Effector CD4-positive, alpha-beta T cell (primary cell): Measurements from ENCODE around the gene KDF1.
A peak's percentile ranks its signal among the peaks of the same experiment; 100 is the strongest.

Source experiments
- DNase-seq: peaks from one replicate; pipeline ENCODE4 v3.0.0-alpha.2; 2020
- total RNA-seq: gene quantifications from one replicate; lab custom pipeline; 2026; lab: John Stamatoyannopoulos, UW

The KDF1 gene, protein sequence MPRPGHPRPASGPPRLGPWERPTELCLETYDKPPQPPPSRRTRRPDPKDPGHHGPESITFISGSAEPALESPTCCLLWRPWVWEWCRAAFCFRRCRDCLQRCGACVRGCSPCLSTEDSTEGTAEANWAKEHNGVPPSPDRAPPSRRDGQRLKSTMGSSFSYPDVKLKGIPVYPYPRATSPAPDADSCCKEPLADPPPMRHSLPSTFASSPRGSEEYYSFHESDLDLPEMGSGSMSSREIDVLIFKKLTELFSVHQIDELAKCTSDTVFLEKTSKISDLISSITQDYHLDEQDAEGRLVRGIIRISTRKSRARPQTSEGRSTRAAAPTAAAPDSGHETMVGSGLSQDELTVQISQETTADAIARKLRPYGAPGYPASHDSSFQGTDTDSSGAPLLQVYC
- 2.3 reads per million, percentile 5 among the genes with 10 or more reads in this experiment for total RNA-seq

DNA sequence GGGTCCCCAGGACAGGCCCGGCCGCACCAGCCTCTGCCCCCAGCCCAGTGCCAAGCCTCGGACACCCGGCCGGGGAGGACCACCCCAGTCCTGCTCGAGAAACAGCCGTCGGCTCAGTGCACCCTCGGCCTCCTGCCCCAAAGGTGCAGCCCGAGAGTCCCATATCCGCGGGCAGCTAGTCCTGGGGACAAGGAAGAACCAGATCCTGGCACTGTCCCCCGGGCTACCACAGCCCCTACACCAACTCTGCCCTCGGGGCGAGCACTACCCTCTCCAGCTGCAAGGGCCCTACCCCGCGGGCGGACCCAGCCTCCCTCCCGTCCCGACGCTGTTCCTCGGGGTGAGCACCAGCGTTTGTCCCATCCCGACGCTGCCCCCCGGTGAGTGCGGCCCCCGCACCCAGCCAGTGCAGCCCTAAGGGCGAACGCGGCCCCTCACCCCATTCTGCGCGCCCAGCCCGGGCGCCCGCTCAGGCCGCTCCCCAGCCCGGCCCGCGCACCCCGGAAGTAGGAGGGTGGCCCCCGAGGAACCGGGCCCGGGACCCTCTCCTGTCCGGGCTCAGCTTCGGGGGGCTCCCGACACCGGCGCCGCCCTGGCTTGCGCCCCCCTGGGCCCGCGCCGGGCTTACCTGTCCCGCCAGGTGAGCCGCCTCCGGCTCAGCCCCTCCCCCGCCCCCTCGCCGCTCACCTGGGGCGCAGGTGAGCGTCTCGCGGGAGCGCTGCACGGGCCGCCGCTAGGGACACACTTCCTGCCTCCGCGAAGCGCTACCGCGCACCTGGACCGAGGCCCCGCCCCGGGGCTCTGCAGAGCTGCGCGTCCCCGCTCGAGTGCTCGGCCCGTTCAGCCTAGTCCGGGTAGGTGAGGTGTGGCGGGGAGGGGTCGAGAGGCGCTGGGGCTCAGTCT lies at the start of gene KDF1:
Gene KDF1, minus strand, starts transcription at position 747 of the 903 bp plus-strand sequence. CDS start 8,088 bp downstream, outside the sequence.
- DNase-seq, result peak; percentile 45

DNA sequence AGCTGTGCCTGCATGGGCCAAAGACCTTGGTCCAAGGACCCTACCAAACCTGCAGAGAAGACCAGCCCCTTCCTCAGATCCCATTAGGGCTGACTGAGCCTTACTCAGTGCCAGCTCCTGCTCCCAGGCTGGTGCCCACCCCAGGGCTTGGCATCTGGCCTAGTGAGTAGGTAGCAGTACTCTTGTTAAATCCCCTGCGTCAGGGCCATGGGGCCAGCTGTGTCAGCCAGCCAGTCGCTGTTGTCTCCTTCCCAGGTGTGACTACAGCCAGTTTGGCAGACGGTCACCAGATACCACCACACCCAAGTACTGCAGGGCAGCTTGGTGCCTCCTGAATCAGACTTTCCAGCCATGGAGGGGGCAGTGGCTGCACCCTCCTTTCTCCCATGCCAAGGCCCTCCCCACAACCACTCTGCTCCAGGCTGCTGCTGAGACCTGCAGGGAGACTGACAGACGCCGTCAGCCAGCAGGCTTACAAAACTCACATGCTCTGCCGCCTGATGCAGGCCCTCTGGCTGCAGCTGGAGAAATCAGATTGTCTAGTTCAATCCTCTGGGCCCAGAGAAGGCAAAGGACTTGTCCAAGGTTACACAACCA lies 49.4 kb upstream of the KDF1 start:
- DNase-seq, result no peak

DNA sequence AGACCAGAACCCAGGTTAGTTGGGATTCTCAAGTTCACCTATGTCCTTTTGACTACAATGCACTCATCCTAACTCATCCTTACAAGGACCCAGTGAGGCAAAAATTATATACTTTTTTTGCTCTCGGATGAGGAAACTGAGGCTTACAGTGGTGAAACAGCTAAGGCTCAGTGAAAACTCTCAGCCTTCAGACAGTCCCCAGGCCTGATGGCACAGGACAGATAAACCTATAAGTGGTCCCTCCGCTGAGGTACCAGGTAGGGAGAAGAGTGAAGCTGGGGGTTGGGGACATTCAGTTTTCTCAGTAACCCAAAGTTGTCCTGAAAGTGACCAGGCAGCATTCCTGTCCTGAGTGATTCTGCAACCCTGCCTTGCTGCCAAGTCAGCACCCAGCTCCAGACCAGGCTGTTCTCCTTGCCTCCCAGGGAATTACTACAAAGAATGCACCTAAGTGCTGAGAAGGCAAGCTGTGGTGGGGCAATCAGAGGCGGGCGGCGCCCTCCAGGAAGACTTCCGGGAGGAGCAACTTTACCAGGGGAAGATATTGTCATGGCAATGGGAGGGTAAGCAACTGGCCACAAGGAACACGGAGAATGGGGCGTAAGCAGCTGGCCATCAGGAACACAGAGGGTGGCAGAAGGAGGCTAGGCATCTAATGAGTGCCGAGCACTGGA lies 47.8 kb upstream of the KDF1 start:
- no peak for DNase-seq

DNA sequence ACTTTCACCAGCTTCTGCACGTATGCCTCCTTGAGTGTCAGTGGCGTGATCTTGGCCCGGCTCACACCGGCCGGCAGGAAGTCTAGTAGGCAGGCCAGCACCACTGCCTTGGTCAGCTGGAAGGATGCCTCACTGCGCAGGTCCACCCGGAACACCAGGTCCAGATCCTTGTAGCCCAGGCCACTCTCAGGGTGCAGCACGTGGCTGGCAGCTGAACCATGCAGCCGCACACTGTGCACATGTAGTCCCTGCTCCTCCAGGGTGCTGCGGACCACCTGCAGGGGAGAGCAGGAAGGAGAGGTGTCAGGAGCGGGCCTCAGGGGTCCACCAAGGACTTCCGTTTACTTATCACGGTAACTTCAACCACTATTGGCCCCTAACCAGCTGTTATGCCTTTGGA lies 46.4 kb upstream of the KDF1 start:
- DNase-seq, result no peak

DNA sequence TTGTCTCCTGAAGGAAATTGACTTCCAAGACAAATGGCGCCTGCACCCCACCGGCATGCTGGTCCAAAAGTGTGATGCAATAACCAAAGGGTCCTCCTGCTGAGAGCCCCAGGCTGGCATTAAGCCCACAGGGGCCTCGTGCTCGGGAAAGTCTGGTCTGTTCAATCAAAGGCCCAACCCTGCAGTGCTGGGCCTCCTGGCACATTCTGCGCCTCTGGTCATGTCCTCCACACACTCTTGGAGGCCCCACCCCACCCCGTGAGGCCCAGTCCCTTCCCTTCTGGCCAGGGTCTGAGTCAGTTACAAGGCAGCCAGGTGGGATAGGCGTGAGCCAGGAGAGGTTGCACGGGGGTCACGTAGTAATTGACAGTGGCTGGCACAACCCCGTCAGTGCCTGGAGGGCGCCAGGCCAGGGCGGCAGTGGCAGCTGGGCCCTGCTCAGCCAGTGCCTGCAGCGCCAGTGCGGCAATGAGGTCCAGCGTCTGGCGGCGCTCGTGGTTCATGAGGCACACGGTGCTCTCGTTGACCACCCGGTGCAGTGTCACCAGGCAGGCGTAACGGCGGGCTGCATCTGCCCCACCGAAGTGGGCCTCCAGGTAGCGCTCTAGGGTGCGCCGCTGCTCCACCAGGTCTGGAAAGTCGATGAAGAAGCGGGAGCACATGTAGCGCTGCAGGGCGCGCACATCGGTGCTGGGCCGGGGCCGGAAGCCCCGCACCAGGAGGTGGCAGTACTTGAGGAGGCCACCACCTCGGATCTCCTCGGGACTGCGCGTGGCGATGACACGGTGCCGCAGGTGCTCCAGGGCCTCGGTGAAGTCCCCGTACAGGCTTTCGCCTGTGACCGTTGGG lies 45.6 kb upstream of the KDF1 start:
- DNase-seq, result no peak

DNA sequence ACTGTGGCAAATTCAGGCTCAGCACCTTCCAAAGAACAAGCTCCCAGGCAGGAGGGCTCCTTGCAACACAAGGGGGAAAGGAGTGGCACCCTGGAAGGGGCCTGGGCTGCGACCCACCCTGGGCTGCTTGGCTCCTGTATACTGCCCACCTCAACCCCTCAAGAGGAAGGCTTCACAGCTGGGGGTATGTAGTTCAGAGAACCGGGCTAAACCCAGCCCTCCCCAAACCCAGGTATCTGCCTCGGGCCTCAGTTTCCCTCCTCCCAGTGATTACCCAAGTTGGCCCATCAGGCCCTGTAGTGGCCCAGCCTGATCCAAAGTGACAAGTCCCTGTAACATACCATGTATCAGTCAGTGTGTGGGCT lies 44.9 kb upstream of the KDF1 start:
- no peak for DNase-seq

DNA sequence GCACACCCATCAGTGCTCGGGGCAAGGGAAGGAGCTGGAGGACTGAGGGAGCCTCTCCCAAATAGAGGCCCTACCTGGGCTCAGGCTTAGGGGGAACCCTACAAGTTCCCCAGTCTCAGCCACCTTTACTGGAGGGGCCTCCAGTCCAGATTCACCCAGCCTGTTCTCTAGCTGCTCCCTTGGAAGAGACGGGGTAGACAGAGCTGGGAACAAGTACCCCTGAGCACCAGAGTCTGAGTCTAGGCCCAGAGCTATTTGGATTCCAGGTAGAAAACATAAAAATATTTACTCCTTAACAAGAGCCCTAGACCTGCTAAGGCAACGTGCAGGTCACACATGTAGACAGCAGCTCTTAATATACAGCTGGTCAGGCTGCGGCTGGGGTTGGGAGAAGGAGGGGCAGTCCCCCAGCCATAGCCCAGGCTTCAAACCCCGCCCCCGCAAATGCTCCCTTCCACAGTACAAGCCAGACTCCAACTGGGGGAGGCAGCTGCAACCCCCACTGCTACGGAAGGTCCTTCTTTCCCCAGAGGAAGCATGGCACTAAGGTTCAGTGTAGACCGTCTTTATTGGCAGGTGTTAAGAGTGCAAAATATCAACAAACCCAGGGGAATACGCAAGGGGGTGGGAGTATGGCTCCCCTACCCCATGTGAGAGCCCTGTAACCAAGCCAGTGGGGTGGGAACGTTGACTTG lies 44.4 kb upstream of the KDF1 start:
- DNase-seq, result no peak

DNA sequence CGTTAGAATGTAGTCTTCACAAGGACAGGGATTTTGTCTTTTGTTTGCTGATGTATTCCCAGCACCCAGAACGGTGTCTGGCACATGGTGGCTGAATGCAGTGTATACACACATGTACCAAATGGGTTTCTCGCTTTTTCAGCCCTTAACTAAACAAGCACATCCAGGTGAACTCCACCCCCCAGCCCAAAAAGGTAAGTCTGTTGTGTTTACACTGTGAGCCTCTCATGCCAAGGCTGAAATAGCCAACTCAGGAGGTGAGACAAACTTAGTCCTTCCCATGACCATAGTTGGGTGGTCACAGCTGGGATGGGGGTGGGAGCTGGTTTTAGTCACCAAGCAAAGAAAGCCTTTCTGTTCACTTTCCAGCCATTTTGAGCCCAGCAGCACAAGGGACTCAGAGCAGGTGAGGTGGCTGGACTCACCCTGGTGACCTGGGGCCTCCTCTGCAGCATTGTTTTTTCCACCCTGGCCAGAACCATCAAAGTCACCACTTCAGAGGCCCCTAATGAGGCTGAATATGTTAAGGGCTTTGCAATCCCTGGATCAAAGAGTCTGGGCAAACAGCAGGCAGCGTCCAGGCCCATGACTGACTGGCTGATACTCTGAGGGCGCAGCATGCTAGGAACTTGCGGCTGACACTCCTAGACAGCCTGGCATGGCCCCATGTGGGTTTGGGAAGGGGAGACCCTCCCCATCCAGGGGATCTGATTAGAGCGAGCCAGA lies 43.6 kb upstream of the KDF1 start:
- DNase-seq, result no peak

DNA sequence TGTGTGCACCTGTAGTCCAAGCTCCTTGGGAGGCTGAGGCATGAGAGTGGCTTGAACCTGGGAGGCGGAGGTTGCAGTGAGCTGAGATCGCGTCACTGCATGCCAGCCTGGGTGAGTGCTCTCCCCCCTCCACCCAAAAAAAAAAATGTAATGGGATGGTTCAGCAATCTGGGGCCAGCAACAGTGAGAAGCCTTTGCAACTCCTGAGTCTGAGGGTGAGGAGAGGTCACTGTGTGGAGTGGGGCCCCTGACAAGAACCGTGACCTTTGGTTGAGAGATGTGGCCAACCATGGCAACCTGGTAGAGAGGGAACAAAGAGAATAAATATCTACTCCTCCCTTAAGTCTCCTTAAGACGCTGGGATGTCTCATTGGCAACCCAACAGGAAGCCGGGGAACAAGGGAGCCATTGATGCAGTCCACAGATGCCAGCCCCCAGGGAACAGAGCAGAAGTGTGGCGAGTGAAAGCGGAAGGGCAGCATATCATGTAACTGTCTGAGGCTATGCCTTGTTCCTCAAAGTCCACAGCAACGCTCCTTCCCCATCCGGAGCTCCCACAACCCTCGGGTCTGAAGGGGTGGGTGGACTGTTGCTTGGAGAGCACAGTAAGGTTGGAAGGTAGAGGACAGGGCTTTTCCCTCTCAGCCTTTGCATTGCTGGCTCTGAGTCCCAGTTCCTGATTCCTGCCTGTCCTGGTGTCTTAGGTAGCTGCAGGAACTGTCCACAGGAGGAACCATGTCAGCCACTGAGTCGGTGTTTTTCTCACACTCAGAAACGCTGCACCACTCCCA lies 41.5 kb upstream of the KDF1 start:
- no peak for DNase-seq

DNA sequence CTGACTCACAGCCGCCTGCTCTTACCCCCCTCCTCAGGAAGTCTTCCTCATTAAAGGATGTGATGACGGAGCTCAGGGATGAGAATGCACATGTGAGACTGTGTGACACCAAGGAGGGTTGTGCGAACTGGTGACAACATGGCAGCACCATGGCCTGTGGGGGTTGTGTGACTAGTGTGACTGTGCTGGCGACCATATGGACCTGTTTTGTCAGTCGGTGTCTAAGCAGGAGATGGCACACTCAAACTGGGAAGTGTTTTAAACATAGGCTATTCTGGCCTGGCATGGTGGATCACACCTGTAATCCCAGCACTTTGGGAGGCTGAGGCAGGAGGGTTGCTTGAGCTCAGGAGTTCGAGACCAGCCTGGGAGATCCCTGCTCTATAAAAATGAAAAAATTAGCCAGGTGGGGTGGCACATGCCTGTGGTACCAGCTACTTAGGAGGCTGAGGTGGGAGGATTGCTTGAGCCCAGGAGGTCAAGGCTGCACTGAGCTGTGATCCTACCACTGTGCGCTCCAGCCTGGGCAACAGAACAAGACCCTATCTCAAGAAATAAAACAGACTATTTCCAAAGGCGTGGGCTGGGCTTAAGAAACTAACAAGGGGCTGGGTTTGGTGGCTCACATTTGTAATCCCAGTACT lies 40.7 kb upstream of the KDF1 start:
- no peak for DNase-seq

DNA sequence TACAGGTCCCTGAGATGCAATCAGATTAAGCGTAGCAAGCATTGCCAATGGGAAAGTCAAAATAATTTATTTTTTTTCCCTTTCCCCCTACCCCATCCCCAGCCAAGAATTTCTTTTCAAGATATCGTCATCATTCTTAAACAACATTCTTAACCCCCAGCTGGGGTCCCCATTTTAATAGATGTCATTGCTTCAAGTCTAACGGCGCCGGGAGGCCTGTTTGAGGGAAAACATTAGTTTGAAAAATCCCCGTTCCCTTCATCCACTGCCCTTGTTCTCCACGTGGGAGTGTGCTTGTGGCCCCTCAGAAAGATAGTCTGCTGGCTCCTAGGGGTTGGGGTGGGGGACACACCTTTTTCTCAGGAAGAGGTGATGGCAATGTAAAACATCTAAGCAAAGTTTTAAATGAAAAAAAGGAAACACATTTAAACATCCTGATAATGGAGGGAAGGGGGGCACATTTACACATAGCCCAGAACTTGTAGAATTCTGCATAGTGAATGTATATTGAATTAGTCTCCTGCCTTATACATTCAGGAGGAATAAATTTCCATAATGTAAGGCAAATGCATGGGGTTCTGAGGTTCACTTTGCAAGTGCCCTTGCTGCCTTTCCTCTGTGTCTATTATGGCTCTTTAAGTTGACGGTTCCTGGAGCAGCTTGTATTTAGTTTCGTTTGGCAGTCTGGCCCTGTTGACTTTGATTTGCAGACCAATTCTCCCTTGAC lies 40.0 kb upstream of the KDF1 start:
- DNase-seq, result no peak

DNA sequence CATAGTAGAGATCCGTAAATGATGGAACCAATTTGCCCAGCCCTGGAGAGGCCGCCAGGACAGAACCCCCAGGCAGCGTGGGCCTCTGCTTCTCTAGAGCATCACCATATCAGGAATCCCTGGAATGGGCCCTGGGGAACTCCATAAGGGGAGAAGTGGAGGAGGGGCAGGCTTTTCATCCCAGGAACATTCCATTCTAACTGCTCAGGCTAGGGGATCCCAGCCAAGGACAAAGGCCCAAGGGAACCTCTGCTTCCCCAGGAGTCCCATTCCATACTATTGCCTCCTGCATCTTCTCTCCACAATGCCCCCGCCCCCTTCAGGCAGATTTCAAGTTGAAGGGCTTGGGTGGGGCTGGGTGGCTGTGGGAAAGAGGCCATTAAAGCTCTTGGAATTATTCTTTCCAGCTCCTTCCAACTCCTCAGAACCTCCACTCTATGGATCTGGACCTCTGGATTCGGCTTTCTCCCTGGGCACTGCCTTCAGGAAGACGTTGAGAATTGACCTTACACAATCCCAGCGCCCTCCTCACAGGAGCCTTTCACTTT lies 39.2 kb upstream of the KDF1 start:
- DNase-seq, result no peak

DNA sequence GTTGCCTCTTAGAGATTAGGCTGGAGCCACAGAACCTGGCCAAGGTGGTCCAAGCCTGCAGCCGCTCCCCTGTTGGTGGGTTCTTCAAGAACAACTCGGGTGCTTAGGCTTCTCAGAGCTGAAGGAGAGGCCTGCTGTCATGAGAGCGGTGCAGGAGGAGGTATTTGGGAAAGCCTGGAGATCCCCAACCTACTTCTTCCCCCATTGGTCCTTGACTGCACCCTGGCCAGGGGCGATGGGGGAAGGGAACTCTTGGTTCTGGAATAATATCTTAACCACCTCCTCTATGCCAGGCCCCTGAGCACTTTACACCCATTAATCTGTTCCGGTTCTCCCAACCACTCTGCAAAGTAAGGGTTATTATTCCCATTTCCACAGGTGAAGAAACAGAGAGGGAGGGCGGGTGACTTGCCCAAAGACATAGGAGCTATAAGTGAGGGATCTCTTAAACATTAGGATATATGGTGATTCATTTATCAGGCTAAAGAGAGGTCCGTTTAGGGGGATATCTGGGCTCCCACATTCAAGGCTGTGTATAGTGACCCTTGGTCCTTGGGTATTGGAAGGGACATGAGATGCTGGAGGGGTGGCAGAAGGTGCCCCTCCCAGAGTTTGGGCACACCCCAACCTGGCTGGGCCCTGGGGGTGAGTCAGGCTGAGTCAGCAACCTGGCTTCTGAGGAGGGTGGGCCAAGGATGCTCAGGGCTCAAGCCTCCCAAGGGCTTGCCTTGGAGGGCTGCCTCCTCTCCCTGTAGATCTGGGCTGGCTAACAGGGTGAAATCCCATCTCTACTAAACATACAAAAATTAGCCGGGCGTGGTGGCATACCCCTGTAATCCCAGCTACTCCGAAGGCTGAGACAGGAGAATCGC lies 38.4 kb upstream of the KDF1 start:
- no peak for DNase-seq

DNA sequence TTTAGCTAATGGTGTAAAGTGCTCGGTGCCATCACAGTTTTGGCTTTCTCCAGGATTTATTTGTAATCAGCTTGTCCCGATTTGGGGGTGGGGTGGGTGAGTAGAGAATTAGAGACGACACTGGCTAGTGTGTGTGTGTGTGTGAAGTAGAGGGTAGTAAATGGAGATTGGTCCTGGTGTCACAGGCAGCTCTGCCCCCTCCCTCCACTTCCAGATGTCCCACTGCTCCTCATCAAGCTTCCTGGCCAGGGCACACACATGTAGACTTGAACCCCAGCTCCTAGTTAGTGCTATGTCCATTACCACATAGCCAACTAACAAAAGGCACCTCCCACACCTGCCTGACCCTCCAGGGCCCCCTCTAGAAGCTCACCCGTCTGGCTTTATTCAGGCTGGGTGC lies 36.4 kb upstream of the KDF1 start:
- no peak for DNase-seq

DNA sequence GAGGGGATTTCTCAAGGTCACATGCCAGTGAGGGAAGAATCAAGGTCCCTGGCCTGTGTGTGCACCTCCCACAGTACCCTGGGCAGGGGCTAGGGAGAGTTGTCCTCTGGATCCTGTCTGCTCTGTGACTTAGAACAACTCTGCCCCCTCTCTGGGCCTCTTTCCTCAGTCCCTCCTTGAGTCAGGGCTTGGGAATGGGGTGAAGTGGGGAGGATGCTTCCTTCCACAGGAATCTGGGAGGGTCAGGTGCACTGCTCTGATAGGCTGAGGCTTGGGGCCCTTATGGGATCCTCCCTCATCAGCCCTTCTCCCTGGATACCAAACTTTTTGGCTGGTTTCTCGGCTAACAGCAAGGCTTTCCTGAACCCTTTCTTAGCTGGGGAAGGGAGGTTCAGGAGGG lies 35.8 kb upstream of the KDF1 start:
- DNase-seq, result no peak

DNA sequence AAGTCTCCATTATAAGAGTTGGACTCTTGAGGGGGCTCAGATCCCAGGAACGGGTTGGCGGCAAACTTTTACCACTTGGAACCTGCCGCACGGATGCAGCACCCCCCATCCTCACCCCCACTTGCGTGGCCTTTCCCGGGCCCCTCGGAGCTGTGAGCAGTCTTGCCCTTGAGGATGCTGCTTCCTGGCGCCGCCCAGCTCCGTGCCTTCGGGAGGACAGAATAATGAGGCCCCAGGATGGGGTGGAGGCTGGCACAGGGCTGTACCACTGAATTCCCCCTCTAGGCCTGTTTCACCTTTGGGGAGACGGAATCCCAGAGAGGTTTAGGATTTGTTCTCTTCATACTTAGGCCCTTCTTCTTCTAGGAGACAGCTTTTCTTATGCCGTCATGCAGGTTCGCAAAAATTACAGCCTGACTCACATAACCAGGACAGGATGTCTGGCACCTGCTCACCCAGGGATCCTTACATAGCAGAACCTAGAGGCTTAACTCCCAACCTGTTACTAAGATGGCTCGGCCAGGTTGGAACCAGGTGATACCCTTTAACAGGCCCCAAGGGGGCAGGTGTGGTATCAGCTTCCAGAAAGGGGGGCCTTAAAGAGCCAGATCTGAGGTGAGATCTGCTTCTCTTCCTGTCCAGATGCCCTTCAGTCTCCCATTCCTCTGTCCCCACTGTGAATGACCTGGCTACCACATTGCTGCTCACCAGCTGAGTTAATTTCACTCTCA lies 34.7 kb upstream of the KDF1 start:
- no peak for DNase-seq
